GM19035 (cell line): ENCODE results near the gene UQCC2.

ENCODE experiments used
- ATAC-seq: cut with Tn5 transposase; IDR thresholded peaks from one replicate; pipeline ENCODE4 v1.9.1; 2021; ENCODE audit not compliant: unreplicated experiment

Gene UQCC2

DNA sequence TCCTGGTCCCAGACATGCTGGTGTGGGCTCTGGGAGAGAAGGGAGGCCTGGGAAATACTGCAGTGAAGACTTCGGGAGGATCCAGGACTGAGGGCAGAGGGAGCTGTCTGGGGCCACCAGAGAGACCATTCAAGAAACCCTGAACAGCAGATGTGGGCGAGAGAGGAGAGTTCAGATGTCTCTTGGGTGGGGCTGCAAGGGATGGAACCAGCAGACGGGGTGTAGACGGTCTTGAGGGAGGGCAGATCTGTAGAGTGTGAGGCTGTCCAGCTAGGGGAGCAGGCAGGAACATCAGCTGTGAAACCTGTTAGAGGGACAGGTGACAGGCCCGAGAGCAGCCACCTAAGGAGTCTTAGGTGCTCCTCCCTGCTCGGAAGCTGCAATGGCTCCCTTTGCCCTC is 51.5 kb downstream of the UQCC2 start:
- ATAC-seq = no peak

DNA sequence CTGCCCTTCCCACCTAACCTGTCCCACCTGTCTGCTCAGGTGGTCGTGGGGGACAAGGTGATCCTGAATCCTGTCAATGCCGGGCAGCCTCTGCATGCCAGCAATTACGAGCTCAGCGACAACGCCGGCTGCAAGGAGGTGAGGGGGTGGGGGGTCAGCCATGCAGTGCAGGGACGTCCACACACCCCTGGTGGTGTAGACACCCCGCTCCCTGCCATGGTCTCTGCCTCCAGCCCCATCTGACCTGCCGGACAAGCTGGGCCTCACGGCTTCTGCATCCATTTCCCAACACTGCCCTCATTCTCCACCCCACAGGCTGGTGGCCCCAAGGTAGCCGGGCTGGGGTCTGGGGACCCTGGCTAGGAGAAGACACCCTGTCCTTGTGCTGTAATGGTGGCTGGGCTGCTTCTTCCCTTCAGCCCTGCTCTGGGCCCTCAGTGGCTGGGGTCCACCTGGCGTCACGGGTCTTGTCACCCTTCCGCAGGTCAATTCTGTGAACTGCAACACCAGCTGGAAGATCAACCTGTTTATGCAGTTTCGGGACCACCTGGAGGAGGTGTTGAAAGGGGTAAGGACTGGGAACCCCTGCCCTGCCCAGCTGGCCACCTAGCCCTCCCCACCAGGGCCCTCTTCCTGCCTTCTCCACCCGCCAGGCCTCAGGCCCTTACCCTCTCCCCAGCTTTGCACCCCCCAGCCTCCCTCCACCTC is 52.4 kb downstream of the UQCC2 start:
- ATAC-seq = no peak

DNA sequence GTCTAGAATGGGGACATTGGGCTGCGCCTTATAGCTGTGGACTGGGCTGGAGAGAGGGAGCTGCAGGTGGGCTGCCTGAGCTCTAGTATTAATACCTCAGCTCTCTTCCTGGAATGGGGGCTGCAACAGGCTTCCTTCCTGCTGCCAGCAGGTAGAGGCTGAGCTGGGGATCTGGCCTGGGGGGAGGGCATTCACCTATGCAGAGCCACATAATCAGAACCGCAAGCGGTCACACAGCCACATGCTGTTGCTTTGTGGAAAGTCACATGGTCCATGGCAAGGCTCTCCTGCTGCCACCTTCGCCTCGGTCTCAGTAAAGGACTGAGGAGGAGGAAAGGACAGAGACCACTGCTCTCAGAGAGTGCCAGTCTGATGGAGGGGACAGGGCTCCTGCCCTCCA is 54.7 kb downstream of the UQCC2 start:
- ATAC-seq = no peak

DNA sequence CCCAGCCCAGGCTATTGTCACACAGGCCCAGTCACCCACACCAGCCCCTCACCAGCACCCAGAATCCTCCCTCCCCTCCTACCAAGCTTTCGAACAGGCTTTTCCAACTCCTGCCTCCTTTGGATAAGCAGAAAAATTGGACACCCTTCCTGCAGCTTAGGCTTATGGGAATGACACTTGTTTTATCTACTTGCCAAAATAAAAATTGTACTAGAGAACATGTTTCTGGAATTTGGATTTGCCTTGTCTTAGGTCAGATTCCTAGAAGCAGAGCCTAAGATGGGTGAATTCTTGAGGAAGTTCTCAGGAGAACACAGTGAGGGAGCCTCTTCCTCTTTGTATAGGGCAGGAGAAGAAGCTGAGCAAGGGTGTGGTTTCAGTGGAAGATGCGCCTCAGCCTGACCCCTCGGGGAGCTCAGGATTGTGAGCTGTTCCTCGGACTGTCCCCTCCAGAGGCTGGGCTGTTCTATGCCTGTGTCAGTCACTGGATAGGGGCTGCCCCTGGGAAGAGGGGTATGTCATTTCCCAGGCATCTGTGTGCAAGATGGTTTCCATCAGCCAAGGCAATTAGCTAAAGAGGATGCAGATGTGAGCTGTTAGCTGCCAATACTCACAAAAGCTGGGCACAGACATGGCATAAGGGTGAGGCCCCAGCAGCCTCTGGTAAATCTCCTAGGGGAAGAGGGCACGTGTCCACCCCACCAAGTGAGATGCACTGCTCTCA is 56.5 kb downstream of the UQCC2 start:
- ATAC-seq = no peak

DNA sequence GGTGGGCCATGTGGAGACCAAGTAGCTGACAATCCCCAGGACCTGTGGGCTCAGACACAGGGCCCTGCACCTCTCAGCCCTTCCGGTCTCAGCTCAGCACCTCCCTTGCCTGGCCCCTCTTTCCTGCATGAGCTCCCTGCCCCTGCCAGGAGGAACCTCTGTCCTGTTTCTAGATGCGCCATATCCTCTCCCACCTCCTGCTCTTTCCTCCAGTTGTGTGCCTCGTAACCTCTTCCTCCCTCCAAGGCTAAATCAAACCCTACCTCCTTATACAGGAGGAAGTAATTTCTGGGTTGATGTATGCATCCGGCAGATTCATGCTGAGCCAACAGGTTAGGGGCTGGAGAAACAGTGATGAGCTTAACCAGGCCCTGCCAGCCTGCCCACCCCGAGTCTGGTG is 59.5 kb downstream of the UQCC2 start:
- no peak for ATAC-seq

DNA sequence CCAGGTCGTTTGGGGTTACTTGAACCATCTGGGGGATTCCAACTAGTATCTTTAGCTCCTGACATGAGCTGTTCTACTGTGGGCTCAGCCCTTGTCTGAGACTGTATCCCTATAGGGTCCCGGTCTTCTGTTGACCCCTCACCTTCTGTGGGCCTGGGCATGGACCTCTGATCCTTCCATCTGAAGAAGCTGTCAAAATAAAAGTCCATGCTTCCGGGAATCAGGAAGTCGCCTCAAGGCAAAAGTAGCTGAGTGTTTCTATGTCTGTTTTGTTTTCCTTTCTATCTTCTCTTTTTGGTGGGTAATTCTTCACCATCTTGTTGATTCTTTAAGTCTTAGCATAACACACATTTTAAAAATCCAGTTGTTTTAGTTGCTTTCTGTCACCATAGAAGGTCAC is 60.1 kb downstream of the UQCC2 start:
- no peak for ATAC-seq
